PC-3 (cell line): ENCODE results near the gene RBMS3. TPM values are rescaled to one million over a fixed set of nuclear protein-coding genes. Genes with fewer than 3 reads are reported as not detected.

Experiments
- ATAC-seq: fragments of 200-7000 bp; cut with Tn5 transposase; 2 replicates; pipeline ENCODE4 v1.9.1; 2020; ENCODE audit warnings: mild to moderate bottlenecking, moderate library complexity
- BruUV-seq: library from RNA; stranded (reverse); fragments of 400-500 nt; replicated peaks from 2 replicates; lab custom pipeline; 2021; lab: Mats Ljungman, UMichigan
- CTCF ChIA-PET: fragments of 300-600 bp; sonication (Branson Sonifier 250); formaldehyde crosslinking; loops from one replicate; lab custom pipeline; 2022; ENCODE audit warnings: antibody characterized with exemption; lab: Charles Lee
- POLR2A ChIA-PET: fragments of 300-600 bp; sonication (Branson Sonifier 250); formaldehyde crosslinking; loops from one replicate; lab custom pipeline; 2022; ENCODE audit warnings: antibody characterized with exemption; ENCODE audit not compliant: unreplicated experiment; lab: Charles Lee
- DNase-seq: peaks from one replicate; pipeline ENCODE4 v3.0.0-alpha.2; 2015
- H2AFZ ChIP-seq: fragments of 300-600 bp; sonication (generic); 2 replicates; pipeline ENCODE4 v1.6.0; 2016; ENCODE audit warnings: antibody characterized with exemption, low read length
- H3F3A ChIP-seq: fragments of 300-600 bp; sonication (generic); one replicate; pipeline ENCODE4 v1.6.0; 2017; ENCODE audit warnings: antibody characterized with exemption, low read length, control low read depth, mild to moderate bottlenecking; ENCODE audit not compliant: unreplicated experiment
- H3K27ac ChIP-seq: fragments of 300-600 bp; sonication (generic); 2 replicates; pipeline ENCODE4 v1.5.1; 2016; ENCODE audit warnings: mild to moderate bottlenecking, low read length
- H3K27me3 ChIP-seq: fragments of 300-600 bp; sonication (generic); 2 replicates; pipeline ENCODE4 v1.6.1; 2016; ENCODE audit warnings: low read length, mixed read lengths
- H3K36me3 ChIP-seq: fragments of 300-600 bp; sonication (generic); 2 replicates; pipeline ENCODE4 v1.6.1; 2016; ENCODE audit warnings: low read depth, mixed run types, low read length, mixed read lengths
- H3K4me1 ChIP-seq: fragments of 300-600 bp; sonication (generic); 2 replicates; pipeline ENCODE4 v1.5.1; 2016; ENCODE audit warnings: low read length; ENCODE audit not compliant: insufficient read depth
- H3K4me2 ChIP-seq: fragments of 300-600 bp; sonication (generic); 2 replicates; pipeline ENCODE4 v1.6.0; 2016; ENCODE audit warnings: low read length
- H3K4me3 ChIP-seq: fragments of 300-600 bp; sonication (generic); 2 replicates; pipeline ENCODE4 v1.5.1; 2016; ENCODE audit warnings: mild to moderate bottlenecking, low read length, mixed read lengths
- H3K79me2 ChIP-seq: fragments of 300-600 bp; sonication (generic); 2 replicates; pipeline ENCODE4 v1.6.1; 2017; ENCODE audit warnings: low read length, mixed read lengths
- H3K9ac ChIP-seq: fragments of 300-600 bp; sonication (generic); 2 replicates; pipeline ENCODE4 v1.6.0; 2016; ENCODE audit warnings: mild to moderate bottlenecking, low read length
- H3K9me2 ChIP-seq: fragments of 300-600 bp; sonication (generic); replicated peaks from 2 replicates; pipeline ENCODE4 v1.6.1; 2016; ENCODE audit warnings: mixed run types, low read length, mixed read lengths
- H3K9me3 ChIP-seq: fragments of 300-600 bp; sonication (generic); 2 replicates; pipeline ENCODE4 v1.6.1; 2016; ENCODE audit warnings: low read length, mixed read lengths
- H4K20me1 ChIP-seq: fragments of 300-600 bp; sonication (generic); 2 replicates; pipeline ENCODE4 v1.6.1; 2016; ENCODE audit warnings: low read length, mixed read lengths
- EZH2 ChIP-seq: fragments of 300-600 bp; sonication (generic); IDR thresholded peaks from one replicate; pipeline ENCODE4 v1.6.1; 2017; ENCODE audit warnings: antibody characterized with exemption, mild to moderate bottlenecking, low read length; ENCODE audit not compliant: unreplicated experiment
- EZH2phosphoT487 ChIP-seq: fragments of 300-600 bp; sonication (generic); IDR thresholded peaks from 2 replicates; pipeline ENCODE4 v1.6.1; 2018; ENCODE audit warnings: mild to moderate bottlenecking, antibody characterized with exemption, low read length, borderline replicate concordance
- intact Hi-C: fragments of 100-400 bp; cut with micrococcal nuclease; formaldehyde crosslinking; loops from 2 replicates; pipeline ENCODE4 v1.9.0; 2023
- total RNA-seq: library from RNA; depleted of rRNA; stranded (reverse); fragments of >200 nt; gene quantifications from 2 replicates; pipeline ENCODE4 v1.2.3, GENCODE V29; 2014
- TF ChIP-seq, protein P1 (sequence below): fragments of 300-600 bp; sonication (generic); conservative IDR thresholded peaks from 2 replicates; pipeline ENCODE4 v1.5.1; 2017; ENCODE audit warnings: antibody characterized with exemption, low read depth, mild to moderate bottlenecking, low read length

The RBMS3 gene
- total RNA-seq, 1 experiment from 2014 or later, result 5.4 TPM

DNA sequence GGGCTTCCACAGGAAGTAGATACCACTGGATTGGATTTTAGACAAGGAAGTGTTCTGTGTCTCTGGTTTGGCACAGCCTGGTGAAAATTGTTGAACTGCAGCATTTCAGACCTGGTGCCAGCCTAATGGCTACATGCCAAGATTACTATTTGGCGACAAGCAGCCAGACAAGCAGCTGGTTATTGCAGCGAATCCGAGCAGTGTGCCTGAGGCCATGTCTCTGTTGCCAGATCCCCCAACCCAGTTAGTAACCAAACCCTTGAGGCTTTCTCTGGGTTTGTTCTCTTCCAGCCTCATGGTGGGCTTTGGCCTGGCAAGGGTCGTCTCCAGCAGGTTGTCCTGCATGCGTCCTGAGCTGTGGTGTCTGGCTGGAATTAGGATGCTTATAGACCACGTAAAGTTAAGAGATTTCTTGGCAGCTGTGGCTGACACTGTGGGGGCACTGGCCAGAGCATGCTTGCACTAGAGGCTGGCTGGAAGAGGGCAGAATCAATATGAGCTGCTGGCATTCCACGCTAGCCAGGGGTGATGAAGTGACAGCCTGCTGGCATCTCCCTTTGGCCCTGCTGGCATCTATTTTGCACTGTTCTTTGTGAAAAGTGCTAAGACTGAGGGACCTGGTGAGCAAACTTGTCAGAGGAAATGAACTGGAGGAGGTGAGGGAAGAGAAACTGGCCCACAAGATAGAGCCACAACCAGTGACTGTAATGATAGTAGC lies 172.6 kb downstream of the RBMS3 start:
- H4K20me1 ChIP-seq, result no peaks in the 10 kb centered on the region
- H3K9me3 ChIP-seq, result no peaks in the 10 kb centered on the region
- no peak overlapping the region for H3K9ac ChIP-seq
- peak overlapping the region; percentile 56 for H2AFZ ChIP-seq
- no peaks in the 10 kb centered on the region for H3K9me2 ChIP-seq
- no TSS peak for BruUV-seq
- no peaks in the 10 kb centered on the region for H3K27me3 ChIP-seq
- no peaks in the 10 kb centered on the region for H3F3A ChIP-seq
- ATAC-seq, result no peak; the same call in 1 of the 2 replicates
- H3K4me2 ChIP-seq, result peak overlapping the region; percentile 29
- H3K79me2 ChIP-seq, result no peaks in the 10 kb centered on the region
- intact Hi-C loops, result no loop called here
- TF ChIP-seq, protein P1, sequence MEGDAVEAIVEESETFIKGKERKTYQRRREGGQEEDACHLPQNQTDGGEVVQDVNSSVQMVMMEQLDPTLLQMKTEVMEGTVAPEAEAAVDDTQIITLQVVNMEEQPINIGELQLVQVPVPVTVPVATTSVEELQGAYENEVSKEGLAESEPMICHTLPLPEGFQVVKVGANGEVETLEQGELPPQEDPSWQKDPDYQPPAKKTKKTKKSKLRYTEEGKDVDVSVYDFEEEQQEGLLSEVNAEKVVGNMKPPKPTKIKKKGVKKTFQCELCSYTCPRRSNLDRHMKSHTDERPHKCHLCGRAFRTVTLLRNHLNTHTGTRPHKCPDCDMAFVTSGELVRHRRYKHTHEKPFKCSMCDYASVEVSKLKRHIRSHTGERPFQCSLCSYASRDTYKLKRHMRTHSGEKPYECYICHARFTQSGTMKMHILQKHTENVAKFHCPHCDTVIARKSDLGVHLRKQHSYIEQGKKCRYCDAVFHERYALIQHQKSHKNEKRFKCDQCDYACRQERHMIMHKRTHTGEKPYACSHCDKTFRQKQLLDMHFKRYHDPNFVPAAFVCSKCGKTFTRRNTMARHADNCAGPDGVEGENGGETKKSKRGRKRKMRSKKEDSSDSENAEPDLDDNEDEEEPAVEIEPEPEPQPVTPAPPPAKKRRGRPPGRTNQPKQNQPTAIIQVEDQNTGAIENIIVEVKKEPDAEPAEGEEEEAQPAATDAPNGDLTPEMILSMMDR, result no peak
- no peak for TF ChIP-seq EZH2
- TF ChIP-seq EZH2phosphoT487, result no peak
- POLR2A ChIA-PET, result no interaction called here
- CTCF ChIA-PET, result no interaction called here
- no peak overlapping the region for H3K4me3 ChIP-seq
- H3K27ac ChIP-seq, result no peak overlapping the region
- no peaks in the 10 kb centered on the region for H3K36me3 ChIP-seq
- peaks cover 9% of the 10 kb centered on the region for H3K4me1 ChIP-seq
- DNase-seq, result peak; percentile 63

- H3K4me1 ChIP-seq, result peaks cover 9% of the 10 kb centered on the region
- TF ChIP-seq EZH2phosphoT487, result no peak
- TF ChIP-seq EZH2, result no peak
- TF ChIP-seq, protein P1, result no peak
- no peaks in the 10 kb centered on the region for H3K36me3 ChIP-seq
- no peak overlapping the region for H3K27ac ChIP-seq
- H2AFZ ChIP-seq, result no peak overlapping the region
- DNase-seq (no peak), ATAC-seq (no peak)
- intact Hi-C loops, result no loop called here
- CTCF ChIA-PET, result interaction anchor here (0.6 kb wide), 1 partner anchor 307 kb away, joined by 3 read pairs; no protein-coding TSS in a partner anchor
- no peaks in the 10 kb centered on the region for H3K9me3 ChIP-seq
- H3F3A ChIP-seq, result no peaks in the 10 kb centered on the region
- no peak overlapping the region for H3K9ac ChIP-seq
- H3K79me2 ChIP-seq, result no peaks in the 10 kb centered on the region
- H3K9me2 ChIP-seq, result no peaks in the 10 kb centered on the region
- H3K27me3 ChIP-seq, result no peaks in the 10 kb centered on the region
- no TSS peak for BruUV-seq
- H3K4me3 ChIP-seq, result no peak overlapping the region
- H4K20me1 ChIP-seq, result no peaks in the 10 kb centered on the region
- no peak overlapping the region for H3K4me2 ChIP-seq
- POLR2A ChIA-PET, result no interaction called here
Measured at GRCh38 chr3:29454161-29454611, 173.3 kb downstream of the RBMS3 start.

DNA sequence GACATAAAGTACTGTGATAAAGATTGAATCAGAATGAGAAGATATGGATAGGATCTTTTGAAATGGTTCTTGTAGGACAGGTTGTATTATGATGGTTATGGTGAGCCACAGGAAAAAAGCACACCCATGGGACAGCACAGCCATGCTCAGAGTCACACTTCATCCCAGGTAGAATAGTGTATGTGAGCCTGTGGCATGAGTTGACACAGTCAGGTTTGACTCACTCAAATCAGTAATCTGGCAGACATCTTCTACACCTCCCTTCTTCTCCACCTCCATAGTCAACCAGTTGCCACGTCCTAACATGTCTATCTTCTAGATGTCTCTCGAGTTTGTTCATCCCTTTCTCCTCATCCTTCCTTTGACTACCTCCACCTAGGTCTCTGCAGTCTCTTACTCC lies 176.0 kb downstream of the RBMS3 start:
- ChIA-PET POLR2A (no interaction called here), CTCF (no interaction called here)
- no peak overlapping the region for H3K27ac ChIP-seq
- DNase-seq (no peak), ATAC-seq (no peak)
- no peaks in the 10 kb centered on the region for H3K9me2 ChIP-seq
- H3K79me2 ChIP-seq, result no peaks in the 10 kb centered on the region
- H3K4me3 ChIP-seq, result no peak overlapping the region
- intact Hi-C loops, result no loop called here
- no peaks in the 10 kb centered on the region for H4K20me1 ChIP-seq
- H2AFZ ChIP-seq, result no peak overlapping the region
- no TSS peak for BruUV-seq
- H3K27me3 ChIP-seq, result no peaks in the 10 kb centered on the region
- H3K9ac ChIP-seq, result no peak overlapping the region
- TF ChIP-seq, protein P1, result no peak
- no peak for TF ChIP-seq EZH2phosphoT487
- H3K9me3 ChIP-seq, result no peaks in the 10 kb centered on the region
- H3F3A ChIP-seq, result no peaks in the 10 kb centered on the region
- no peak overlapping the region for H3K4me2 ChIP-seq
- H3K36me3 ChIP-seq, result no peaks in the 10 kb centered on the region
- H3K4me1 ChIP-seq, result peaks cover 9% of the 10 kb centered on the region
